Lower leg skin (tissue), 3 donors: ENCODE measurements around the gene PLEKHM1.

ENCODE experiments used
- POLR2A ChIP-seq, 2 donors: fragments of 450-650 bp; IDR thresholded peaks; one replicate each; pipeline ENCODE4 v1.6.1; 2016 to 2017; ENCODE audit warnings: antibody characterized with exemption in 2 of 2, mild to moderate bottlenecking in 1 of 2, moderate library complexity in 1 of 2
- TF ChIP-seq, protein P1 (sequence below), 3 donors: fragments of 450-650 bp; IDR thresholded peaks; one replicate each; pipeline ENCODE4 v1.5.1; 2016; ENCODE audit warnings: antibody characterized with exemption in 3 of 3, mild to moderate bottlenecking in 3 of 3, moderate library complexity in 2 of 3

DNA sequence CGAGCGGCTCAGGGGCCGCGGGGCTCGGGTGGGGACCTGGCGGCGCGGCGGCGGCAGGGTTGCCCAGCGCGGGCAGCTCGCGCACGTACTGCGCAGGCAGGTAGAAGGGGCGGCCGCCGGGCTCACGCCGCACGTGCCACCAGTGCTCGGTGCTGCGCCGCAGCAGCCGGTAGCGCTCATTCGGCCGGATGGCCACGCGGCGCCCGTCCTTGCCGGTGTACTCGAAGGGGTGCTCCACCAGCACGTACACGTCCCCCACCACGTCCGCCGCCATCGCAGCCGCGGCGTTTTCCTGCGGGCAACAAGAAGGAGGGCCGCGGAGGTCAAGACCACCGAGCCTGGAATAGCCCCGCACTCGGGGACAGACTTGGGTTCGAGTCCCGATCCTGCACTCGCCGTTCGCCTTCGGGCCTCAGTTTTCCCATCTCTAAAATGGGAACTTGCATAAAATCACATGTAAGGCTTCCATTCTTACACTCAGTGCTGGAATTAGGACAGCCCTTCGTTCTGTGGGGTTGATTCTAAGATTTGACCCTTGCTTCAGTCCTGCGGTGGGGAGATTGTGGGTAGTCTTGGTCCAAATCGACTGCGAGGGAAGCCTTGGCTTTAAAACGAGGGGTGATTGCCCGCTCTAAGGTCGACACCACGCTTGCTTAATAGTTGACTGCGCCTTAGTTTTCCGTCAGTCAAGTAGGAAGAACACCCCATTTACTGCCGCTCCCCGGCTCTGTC is 60.3 kb downstream of the PLEKHM1 start:
- no peak for TF ChIP-seq POLR2A (IDR thresholded peaks at IDR 0.05)
- TF ChIP-seq, protein P1, sequence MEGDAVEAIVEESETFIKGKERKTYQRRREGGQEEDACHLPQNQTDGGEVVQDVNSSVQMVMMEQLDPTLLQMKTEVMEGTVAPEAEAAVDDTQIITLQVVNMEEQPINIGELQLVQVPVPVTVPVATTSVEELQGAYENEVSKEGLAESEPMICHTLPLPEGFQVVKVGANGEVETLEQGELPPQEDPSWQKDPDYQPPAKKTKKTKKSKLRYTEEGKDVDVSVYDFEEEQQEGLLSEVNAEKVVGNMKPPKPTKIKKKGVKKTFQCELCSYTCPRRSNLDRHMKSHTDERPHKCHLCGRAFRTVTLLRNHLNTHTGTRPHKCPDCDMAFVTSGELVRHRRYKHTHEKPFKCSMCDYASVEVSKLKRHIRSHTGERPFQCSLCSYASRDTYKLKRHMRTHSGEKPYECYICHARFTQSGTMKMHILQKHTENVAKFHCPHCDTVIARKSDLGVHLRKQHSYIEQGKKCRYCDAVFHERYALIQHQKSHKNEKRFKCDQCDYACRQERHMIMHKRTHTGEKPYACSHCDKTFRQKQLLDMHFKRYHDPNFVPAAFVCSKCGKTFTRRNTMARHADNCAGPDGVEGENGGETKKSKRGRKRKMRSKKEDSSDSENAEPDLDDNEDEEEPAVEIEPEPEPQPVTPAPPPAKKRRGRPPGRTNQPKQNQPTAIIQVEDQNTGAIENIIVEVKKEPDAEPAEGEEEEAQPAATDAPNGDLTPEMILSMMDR (IDR thresholded peaks at IDR 0.05), result no peak
